ENCODE results near the gene ADCY2. TPM values are rescaled to one million over a fixed set of nuclear protein-coding genes. Genes with fewer than 3 reads are reported as not detected.

The ADCY2 gene
- total and polyA plus RNA-seq, 9 of the 15 experiments (the other 6 are each of a cell fraction or from before 2014, with no cell fraction given), result 0.01 to 0.15 (median 0.03) TPM; not detected in 5

GRCh38 chr5:7609726-7610125, 213.8 kb downstream of the ADCY2 start (continued):
- no peak for TF ChIP-seq ZNF592 (IDR thresholded peaks at IDR 0.05)
- TF ChIP-seq ZBTB17 (CRISPR knock-in tag; IDR thresholded peaks at IDR 0.05), result no peak
- no peak for TF ChIP-seq CBX3 (IDR thresholded peaks at IDR 0.05; ENCODE audit: borderline replicate concordance in 1 of 2, low read length in 2 of 2)
- TF ChIP-seq TCF7 (IDR thresholded peaks at IDR 0.05; ENCODE audit: borderline replicate concordance), result no peak
- no peak for TF ChIP-seq REST (IDR thresholded peaks at IDR 0.05; ENCODE audit: borderline replicate concordance)
- TF ChIP-seq REST (CRISPR knock-in tag; IDR thresholded peaks at IDR 0.05; ENCODE audit: low read depth), result no peak
- TF ChIP-seq FUS (optimal IDR thresholded peaks at IDR 0.05; ENCODE audit: low read depth, low read length), result no peak
- TF ChIP-seq BDP1 (IDR thresholded peaks at IDR 0.05; ENCODE audit: insufficient read depth, insufficient read length), result no peak

All from K562 (cell line).